Stimulated activated CD4-positive, alpha-beta T cell treated with anti-CD3 and anti-CD28 coated beads, Interleukin-12 subunit alpha, Interleukin-12 subunit beta, amount 100 ng/mL, for 4 hours (primary cell): ENCODE results near the gene SETD7.
A peak's percentile ranks its signal among the peaks of the same experiment; 100 is the strongest.
"Not testable (repeated sequence)": the region's sequence is repeated elsewhere in the genome, so short reads cannot be mapped to it uniquely, and the experiment has no call there.

Source experiments
- DNase-seq: peaks from one replicate; pipeline ENCODE4 v3.0.0-alpha.2; 2020

The SETD7 gene

DNA sequence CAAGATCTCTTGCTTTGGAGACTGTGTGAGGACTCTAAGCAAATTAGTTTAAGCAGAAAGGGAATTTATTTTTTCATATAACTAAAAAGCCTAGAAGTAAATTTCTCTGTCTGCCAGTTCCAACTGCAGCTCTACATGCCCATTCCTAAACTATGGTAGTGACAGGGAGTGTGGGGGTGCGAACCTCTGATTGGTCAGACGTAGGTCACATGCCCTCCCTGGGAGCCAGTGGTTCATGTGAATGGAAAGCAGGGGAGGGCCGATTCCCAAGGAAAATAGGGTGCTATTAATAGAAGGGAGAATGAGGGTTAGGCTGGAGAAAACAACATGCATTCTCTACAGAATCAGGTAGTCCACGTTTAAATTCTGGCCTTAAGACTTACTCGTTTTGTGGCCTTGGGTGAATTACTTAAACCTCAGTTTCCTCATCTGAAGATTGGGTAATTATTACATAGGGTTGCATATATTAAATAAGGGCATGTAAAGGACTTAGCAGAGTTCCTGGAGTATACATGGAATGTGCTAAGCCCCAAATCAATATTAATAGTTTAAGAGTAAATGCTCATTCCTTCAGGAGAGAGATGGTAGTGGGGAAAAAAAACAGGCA lies 94.9 kb downstream of the SETD7 start:
- no peak for DNase-seq

- no peak for DNase-seq
These were observed 95.5 kb downstream of the SETD7 start for GRCh38 chr4:139460565-139460964.

- DNase-seq: no peak
These were observed 97.0 kb downstream of the SETD7 start for GRCh38 chr4:139458999-139459398.

- no peak for DNase-seq
These were observed 97.5 kb downstream of the SETD7 start for GRCh38 chr4:139458543-139458942.

GRCh38 chr4:139457318-139457717 lies 98.7 kb downstream of the SETD7 start:
- DNase-seq: no peak

- no peak for DNase-seq
These were observed 100.9 kb downstream of the SETD7 start for GRCh38 chr4:139455126-139455538.

GRCh38 chr4:139454111-139455045 lies 101.6 kb downstream of the SETD7 start, which contains the start of gene RAB33B:
TSS of gene RAB33B (plus strand) at chr4:139454121. CDS start at chr4:139454196, 75 bp downstream.
- DNase-seq: no peak

DNA sequence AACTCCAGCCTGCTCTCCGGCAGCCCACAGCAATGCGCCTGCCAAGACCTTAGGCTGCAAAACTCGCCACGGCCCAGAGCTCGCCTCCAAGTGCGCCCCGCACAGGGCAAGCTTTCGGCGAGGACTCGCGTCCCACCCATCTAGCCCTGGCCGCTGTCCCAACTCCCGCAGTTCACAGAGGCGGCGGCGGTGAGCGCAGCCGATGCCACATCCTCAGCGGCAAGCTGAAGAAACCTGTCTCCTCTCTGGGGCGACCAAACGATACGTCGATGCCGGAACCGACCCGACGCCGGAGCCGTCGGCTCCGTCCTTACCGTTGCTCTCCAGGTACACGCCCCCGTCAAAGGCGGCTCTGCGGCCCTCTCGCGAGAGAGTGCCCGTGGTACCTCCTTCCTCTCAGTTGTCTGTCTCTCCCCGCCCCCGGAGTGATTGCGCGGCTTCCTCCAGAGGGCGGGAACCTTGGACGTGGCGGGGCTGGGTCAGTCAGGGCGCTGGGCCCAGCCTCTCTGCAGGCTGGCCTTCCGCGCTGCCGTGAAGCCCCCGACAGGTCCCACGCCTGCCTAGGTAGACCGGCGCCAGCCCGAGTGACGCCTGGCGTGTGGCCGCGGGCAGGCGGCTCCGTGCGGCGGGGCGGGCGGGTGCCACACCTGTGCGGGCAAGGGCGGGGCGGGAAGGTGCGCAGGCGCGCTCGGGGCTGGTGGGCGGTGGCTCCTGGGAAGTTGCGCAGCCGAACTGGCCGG lies 102.5 kb downstream of the SETD7 start:
- DNase-seq: peak; percentile 96

GRCh38 chr4:139453041-139453370 lies 103.0 kb downstream of the SETD7 start:
- peak; percentile 44 for DNase-seq

DNA sequence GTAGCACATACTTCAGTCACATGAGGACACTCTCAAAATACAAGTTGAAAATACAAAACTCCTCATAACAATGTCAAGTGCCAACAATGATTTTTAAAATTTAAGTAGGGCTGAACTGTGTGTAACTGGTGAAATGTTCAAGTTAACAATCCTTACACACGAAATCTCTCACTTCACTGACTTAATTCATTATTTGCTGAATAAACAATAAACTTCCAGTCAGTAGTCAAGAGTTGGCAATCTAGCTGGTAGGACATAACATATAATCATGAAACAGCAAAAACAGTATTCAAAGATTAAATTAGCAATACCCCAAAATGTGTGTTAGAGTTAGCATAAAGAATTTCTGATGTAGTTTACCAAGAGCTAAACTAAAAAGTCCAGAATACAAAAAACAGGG lies 104.0 kb downstream of the SETD7 start:
- DNase-seq: no peak

GRCh38 chr4:139450586-139450985 lies 105.4 kb downstream of the SETD7 start:
- no peak for DNase-seq

GRCh38 chr4:139447078-139447477 lies 108.9 kb downstream of the SETD7 start:
- DNase-seq: not testable (repeated sequence)
